ENCODE measurements around the gene PRR7.

The PRR7 gene

GRCh38 chr5:177438468-177438867, 8.1 kb upstream of the PRR7 start:
- no peak for DNase-seq

- no peak for DNase-seq
These were observed 7.0 kb upstream of the PRR7 start for GRCh38 chr5:177439518-177440053.

GRCh38 chr5:177440211-177440989, 6.2 kb upstream of the PRR7 start:
- no peak for DNase-seq

- DNase-seq = no peak
These were observed 5.4 kb upstream of the PRR7 start for GRCh38 chr5:177440990-177441780.

GRCh38 chr5:177442066-177442826, 4.4 kb upstream of the PRR7 start:
- DNase-seq = no peak

GRCh38 chr5:177443144-177443983, 3.2 kb upstream of the PRR7 start:
- DNase-seq = no peak

GRCh38 chr5:177444106-177445051, 2.2 kb upstream of the PRR7 start:
- no peak for DNase-seq

GRCh38 chr5:177445052-177445916, 1.3 kb upstream of the PRR7 start:
- no peak for DNase-seq

GRCh38 chr5:177445917-177446199, 756 bp upstream of the PRR7 start:
- no peak for DNase-seq

GRCh38 chr5:177447066-177447610, 524 bp downstream of the PRR7 start:
- peak in 1 of 2 experiments; percentile 72 for DNase-seq

GRCh38 chr5:177447611-177448243, 1.1 kb downstream of the PRR7 start:
- peak in 1 of 2 experiments; percentile 41 for DNase-seq

GRCh38 chr5:177448244-177448950, 1.8 kb downstream of the PRR7 start:
- no peak for DNase-seq

GRCh38 chr5:177449140-177450061, 2.8 kb downstream of the PRR7 start:
- no peak for DNase-seq

- no peak for DNase-seq
These were observed 4.2 kb downstream of the PRR7 start for GRCh38 chr5:177450667-177451424.

GRCh38 chr5:177452688-177453638, 6.3 kb downstream of the PRR7 start:
- peak in 1 of 2 experiments; percentile 22 for DNase-seq
